ENCODE results near the gene DDX23.
"Not testable (repeated sequence)": the region's sequence is repeated elsewhere in the genome, so short reads cannot be mapped to it uniquely, and the experiment has no call there.

DDX23 gene
- total RNA-seq, result 91.3 to 132 reads per million in 2 donors

DNA sequence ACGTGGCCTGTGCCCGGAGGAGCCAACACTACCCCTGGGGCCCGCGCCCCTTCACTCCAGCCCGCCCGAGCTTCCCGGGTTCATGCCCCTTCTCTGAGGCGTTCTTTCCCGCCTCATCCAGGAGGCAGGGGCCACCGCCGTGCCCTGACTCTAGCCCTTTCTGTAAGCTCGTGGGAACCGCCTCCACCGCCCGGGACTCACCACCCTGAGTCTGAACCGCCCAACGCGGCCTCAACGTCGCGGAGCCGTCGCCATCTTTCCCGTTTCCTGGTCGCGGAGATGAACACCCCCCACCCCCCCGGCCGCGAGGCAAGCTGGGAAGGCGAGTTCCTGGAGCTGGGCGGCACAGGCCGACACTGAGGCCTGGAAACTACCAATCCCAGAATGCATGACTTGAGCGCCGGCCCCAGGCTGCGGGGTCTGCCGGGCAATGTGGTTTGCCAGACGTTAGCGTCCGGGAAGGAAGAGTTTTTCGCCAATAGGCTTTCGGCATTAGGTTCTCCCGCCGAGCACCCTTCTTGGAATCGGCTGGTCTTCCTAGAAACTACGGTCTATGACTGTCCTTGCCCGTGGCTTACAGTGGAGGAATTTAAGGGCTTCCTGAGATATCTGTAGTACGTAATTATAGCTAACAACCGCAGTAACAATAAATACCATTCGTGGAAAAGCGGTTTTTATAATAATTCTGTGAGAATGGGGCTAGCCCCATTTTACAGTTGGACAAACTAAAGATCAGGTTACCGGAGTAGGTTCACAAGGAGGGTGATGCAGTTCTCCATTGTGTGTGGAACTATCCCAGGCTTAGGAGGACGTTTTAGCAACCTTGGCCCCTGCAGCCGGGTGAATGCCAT, at the start of gene DDX23:
TSS of gene DDX23 (minus strand) at position 281 of the 851 bp plus-strand sequence. CDS start 6,381 bp downstream, outside the sequence.
- peak; percentile 80 to 99 (median 86) for DNase-seq

DNA sequence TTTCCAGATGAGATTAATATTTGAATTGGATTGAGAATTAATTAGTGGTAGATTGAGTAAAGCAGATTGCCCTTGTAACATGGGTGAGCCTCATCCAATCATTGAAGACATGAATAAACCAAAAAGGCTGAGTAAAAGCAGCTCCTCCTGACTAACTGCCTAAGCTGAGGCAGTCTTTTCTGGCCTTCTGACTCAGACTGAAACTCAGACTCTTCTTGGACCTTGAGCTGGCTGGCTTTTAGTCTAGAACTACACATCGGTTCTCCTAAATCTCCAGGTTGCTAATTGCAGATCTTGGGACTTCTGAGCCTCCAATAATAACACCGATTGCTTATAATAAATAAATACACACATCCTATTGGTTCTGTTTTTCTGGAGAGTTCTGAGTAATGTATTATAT, 49.3 kb upstream of the DDX23 start:
- peak in 1 of 5 experiments; percentile 38 for DNase-seq

DNA sequence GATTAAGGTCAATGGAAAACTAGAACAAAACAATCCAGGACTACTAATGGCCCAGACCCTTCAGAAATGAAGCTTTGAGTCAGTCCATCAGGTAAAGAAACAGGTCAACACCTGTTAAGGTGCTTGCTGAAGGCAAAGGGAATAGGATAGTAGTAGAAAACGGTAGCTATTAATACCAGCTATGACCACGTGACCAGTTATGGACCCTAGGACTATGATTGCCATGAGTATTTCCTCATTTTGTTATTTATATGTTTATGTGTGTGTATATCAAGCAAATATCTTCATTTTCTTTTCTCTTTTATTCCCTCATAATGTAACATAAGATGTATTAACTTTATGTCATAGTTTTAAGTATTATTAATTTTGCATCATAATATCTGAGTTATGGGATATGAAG, 47.7 kb upstream of the DDX23 start:
- DNase-seq, result no peak

- DNase-seq, result no peak
These were observed 42.3 kb upstream of the DDX23 start for GRCh38 chr12:48894271-48894670.

DNA sequence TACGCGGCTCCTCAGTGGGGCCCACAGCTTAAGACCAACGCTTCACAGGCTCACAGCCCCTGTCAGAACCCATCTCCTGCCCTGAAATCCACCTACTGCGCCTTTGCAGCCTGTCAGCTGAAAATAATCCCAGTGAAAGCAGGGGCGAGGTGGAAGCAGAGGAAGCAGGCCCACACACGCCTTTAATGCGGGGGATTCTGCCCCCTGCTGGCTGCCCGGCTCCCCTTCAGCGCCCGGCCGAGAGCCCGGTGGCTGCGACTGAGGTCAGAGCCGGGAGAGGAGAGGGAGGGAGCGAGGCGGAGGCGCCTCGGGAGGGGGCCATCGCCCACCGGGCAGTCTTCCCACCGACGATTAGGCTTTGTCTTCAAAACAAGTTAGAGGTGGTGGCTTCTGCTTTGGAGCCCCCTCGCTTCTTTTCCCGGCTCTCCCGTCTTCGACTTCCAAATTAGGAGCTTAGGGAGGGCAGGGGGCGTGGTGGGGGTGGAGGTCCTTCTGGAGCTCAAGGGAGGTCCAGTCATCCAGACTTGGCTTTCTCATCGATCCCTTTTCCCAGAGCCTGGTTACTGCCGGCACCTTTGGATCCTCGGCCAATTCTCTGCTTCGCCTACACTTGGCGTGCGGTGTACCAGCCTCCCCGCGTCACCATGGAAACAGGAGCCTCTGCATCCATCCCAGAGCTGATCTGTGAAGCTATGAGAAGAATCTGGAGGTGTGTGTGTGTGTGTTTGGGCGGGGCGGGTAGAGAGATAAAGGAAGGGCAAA, 38.9 kb upstream of the DDX23 start:
- peak; percentile 45 to 69 (median 55) for DNase-seq

DNA sequence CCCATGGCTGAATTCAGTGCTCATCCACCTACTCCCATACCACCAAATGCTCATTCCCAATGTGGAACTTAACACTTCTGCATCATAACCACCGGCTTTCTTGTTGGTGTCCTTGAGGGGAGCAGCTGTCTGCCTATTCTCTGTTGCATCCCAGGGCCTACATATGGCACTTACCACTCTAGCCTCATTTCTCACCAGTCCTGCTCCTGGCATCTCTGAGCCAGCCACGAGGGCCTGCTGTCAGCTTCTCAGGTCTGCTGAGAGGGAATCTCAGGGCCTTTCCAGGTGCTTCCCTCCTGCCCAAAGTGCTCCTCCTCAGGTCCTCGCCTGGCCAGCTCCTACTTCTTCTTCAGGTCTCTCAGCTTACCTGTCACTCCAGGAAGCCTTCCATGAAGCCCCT, 37.7 kb upstream of the DDX23 start:
- DNase-seq, result no peak

GRCh38 chr12:48883305-48884161, 31.6 kb upstream of the DDX23 start:
- DNase-seq, result no peak

DNA sequence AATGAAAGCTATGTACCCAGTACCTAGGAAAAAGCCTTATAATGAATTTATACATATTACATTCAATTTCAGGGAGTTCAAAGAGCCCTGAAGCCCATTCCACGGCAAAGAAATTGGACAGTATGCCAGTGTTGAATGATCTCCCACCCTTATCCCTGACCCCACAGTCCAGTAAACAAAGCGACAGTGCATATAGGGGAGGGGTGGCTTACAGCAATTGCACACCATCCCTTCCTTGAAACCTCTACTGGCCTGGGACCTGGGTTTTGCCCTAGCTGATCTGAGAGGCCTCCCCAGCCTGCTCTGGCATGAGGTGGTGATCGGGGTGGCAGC, 31.0 kb upstream of the DDX23 start:
- DNase-seq, result no peak

- DNase-seq, result no peak
These were observed 30.3 kb upstream of the DDX23 start for GRCh38 chr12:48882315-48882687.

GRCh38 chr12:48881686-48882314, 29.8 kb upstream of the DDX23 start:
- DNase-seq, result no peak

DNA sequence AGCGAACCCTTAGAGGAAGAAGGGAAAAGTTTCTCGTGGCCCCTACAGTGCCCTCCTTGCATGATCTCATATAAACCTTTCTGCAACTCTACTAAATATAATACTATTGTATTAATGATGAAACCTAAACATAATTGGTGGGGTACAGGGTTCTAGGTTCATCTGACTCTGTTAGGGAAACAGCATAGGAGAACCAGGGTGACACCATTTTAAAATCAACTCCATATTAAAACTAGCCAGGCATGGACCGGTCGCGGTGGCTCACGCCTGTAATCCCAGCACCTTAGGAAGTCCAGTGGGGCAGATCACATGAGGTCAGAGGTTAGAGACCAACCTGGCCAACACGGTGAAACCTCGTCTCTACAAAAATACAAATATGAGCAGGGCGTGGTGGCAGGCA, 28.7 kb upstream of the DDX23 start:
- no peak for DNase-seq

DNA sequence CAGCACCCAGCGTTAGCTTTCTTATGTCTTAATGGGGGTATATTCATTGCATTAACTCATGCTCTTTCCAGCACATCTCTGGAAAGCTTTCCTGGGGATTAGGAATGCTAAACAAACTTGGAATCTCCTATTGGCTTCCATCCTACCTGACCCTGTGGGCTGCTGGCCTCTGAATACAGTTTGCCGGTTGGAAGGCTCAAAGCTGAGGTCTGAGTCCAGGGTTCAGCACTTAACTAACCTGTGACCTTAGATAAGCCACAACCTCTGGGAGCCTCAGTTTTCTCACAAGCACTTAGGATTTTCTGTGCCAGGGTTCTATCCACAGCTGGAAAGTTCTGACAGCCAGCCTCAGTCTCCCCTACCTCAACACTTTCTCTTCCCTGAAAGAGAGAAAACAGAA, 26.6 kb upstream of the DDX23 start:
- no peak for DNase-seq

DNA sequence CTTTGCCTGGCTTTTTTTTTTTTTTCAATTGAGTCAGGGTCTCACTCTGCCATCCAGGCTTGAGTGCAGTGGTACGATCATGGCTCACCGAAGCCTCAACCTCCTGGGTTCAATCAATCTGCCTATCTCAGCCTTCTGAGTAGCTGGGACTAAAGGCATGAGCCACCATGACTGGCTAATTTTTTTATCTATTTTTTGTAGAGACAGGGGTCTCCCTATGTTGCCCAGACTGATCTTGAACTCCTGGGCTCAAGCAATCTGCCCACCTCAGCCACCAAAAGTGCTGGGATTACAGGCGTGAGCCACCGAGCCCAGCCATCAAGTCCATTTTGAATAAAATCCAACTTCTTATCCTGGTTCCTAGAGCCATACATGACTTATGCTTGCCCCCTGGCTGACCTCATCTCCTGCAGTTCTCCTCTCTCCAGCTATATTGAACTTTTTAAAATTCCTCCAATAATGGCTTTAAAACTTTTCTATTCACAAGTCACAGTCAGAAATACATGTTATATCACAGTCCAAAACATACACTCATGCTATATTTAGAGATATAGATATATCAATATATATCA, 24.1 kb upstream of the DDX23 start:
- DNase-seq, result no peak

GRCh38 chr12:48873534-48873933, 21.6 kb upstream of the DDX23 start:
- not testable (repeated sequence) for DNase-seq

GRCh38 chr12:48873096-48873495, 21.1 kb upstream of the DDX23 start:
- no peak for DNase-seq

DNA sequence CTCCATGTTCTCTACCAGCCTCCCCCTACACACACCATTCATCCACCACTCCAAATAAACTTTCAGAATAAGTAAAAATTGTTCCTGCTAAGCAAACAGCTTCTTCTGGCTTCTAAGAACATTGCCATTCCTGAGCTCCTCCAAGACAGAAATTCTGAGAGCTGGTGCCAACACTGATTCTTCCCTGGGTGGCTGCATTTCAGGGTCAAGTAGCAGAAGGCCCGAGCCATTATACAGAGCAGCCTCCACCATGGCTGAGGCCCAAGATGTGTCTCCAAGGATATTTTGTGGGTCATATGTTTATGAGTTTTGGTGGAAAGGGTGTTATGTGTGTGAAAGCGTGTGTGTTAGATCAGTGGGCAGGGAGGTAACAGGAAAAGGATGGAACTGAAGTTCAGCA, 17.2 kb upstream of the DDX23 start:
- DNase-seq, result no peak

- DNase-seq, result no peak
These were observed 16.5 kb upstream of the DDX23 start for GRCh38 chr12:48868451-48868850.

GRCh38 chr12:48866052-48866711, 14.2 kb upstream of the DDX23 start:
- no peak for DNase-seq

GRCh38 chr12:48865281-48866051, 13.5 kb upstream of the DDX23 start, which contains the start of gene RND1:
Gene RND1, minus strand, starts transcription at chr12:48865870. Its CDS starts 103 bp downstream, at chr12:48865767.
- peak; percentile 55 to 94 (median 80) for DNase-seq

DNA sequence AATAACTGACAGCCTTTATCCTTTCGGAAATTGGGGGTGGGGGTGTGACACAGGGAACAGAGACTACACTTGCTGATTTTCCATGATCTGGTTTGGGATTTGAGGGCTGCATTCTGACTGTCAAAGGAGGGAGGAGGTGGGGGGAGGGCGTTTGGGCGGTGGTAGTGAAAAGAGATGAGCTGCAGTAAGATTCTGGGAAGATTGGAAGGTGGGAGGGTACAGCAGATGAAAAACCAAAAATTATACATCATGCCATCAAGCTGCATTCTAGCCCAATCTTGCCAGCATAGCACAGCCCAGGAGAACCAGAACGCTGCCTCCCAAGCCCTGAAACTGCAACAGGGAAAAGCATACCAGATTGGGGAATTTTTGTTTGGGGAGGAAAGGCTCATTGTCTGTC, 11.3 kb upstream of the DDX23 start:
- no peak for DNase-seq

DNA sequence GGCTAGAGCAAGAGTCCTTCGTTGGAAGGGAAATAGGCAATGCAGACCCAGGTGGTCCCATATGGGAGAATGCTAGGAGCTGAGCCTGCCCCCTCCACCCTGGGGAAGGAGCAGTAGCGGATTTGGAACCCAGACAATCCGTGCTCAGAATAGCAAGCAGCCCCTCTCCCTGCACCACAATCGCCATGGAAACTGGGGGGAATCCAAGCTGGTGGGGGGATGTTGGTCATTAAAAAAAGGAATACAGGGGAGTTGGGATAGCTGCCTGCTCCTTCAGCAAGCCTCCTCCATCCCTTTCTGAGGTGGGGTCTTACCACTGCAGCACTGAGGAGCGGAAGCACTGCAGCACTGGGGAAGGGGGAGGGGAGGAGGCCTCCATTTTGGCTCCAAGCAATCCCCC, 10.8 kb upstream of the DDX23 start:
- DNase-seq, result no peak

Measured in T-helper 2 cell (primary cell).